Middle frontal gyrus (tissue), 1 donor: Measurements from ENCODE around the gene ZNF444.

Source experiments
- DNase-seq: peaks from one replicate; pipeline ENCODE4 v3.0.0-alpha.2; 2015; ENCODE audit warnings: low spot score; ENCODE audit errors: extremely low spot score

The ZNF444 gene

DNA sequence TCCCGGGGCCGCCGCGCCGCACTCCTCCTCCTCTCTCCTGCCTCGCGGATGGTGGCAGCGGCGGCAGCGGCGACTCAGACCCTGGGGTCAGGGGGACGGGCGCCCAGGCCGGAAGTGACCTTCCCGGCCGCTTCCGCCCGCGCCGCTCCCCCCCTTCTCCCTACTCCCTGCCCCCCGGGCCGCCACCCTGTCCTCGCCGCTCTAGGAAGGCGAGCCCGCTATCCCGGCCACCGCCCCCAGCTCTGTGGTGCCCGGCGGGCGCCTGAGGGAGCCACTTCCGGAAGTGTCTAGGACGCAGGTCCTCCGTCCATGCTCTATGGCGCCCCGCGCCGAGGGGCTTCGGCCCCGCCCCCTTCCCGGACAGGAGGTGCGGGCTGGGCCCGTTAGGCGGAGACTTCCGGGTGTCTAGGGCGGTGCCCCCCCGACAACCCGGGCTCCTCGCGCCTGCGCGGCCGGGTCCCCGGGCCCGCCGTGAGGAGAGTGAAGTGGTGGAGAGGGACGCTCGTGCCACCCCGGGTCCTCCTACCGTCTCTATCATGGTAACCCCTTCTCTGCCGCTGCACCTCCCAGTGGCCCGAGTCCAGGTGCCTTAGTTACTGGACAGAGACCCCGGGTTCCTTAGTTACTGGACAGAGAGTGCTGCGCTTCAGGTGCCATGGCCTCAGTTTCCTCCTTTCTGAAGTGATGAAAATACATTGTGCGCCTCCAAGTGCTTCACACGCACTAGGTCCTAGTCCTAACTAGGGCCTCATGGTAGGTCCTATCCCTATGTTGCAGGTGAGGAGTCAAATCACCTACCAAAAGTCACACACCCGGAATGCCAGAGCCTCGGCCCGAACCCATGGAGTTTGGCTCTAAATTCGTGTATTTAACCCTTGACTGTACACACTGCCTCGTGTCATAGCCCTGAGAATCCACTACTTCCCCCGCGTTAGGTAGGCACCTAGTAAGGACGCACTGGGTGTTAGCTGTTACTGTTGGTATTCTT is 19.6 kb upstream of the ZNF444 start, which contains the start of gene ZNF787:
Gene ZNF787 (minus strand): TSS at position 116 of the 988 bp plus-strand sequence. CDS start 18,078 bp downstream, outside the sequence.
- DNase-seq = peak; percentile 93

DNA sequence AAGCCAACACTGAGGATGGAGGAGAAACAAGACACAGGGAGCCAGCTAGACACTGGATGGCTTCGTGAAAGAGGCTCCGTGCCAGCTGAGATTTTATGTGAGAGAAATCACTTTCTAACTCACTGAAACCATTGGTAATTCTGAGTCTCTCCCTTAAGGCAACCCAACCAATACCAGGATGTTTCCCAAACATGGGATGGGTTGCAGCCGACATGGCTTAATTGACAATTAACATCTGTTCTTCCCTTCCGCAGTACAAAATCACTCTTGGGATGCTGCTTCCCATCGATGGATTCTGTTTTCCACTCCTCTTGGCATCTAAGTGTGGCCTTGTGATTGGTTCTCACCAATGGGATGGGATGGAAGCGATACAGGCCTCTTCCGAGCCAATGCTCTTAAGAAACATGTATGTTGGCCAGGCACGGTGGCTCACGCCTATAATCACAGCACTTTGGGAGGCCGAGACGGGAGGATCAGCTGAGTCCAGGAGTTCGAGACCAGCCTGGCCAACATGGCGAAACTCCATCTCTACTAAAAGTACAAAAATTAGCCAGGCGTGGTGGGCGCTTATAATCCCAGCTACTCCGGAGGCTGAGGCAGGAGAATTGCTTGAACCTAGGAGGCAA is 17.7 kb upstream of the ZNF444 start:
- no peak for DNase-seq

DNA sequence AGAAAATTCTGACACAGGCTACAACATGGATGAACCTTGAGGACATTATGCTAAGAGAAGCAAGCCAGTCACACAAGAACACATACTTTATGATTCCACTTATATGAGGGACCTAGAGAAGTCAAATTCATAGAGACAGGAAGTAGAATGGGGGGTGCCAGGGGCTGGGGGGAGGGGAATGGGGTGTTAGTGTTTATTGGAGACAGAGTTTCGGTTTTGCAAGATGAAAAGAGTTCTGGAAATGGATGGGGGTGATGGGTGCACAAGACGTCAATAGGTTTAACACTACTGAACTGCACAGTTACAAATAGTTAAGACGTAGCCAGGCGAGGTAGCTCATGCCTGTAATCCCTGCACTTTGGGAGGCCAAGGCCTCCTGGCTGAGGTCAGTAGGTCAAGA is 16.5 kb upstream of the ZNF444 start:
- DNase-seq = no peak

DNA sequence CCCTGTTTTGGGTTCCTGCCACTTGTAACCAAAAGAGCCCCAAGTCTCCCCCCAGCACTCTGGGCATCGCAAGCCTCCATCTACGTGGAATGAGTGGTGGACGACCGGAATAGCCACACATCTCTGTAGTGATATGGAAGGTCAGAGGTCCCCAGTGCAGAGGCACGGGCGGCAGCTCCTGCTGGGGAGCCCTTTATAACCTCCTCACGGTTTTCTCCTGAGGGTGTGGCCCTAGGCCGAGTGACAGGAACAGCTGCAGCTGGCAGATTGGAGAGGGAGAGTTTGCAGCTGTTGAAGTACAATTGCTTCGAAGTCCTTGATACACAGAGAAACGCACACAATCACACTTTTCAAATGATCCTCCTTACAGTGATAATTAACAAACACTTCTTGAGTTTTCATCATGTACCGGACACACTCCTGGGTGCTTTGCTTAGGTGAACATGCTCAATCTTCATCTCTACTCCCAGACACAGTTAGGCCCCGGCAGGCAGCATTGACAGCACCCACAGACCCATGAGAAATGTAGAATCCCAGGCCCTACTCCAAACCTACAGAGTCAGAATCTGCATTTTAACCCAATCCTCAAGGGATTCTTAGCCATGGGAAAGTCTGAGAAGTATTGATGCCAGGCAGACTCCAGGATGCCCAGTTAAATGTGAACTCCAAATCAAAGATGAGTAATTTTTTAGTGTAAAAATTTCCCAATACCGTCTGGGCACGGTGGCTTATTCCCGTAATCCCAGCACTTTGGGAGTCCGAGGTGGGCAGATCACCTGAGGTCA is 15.1 kb upstream of the ZNF444 start:
- no peak for DNase-seq

DNA sequence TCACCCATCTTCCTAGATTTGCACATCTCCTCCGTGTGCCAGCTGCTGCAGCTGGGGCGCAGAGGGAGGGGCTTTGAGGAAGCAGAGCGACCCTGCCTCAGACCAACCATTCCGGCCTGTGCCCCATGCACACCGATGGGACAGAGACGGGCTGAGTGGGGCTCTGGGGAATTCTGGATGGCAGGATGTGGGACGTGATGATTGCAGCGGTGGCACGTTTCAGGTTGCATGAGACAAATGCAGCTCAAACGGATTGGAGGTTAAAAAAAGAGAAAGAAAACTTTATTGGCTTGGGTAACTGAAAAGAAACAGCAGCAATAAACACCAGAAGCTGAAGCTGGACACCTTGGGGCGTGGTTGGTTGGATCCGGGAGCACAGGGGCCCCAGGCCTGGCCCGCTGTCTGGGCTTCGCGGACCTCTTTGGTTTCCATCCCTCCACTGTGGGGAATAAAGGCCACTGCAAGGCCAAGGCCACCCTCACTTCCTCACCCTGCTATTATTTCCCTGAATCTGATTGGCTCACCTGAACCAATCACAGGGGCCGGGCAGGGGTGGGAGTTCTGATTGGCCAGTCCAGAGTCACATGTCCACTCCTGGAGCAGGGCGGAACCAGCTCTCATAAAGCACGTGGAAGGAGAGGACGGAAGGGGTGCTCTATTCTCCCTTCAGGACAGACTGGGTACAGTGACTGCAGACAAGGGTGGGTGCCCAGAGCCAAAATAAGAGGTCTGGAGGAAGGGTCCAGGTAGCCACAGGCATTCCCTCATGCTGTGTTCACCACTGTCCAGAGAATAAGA is 13.9 kb upstream of the ZNF444 start:
- no peak for DNase-seq

- no peak for DNase-seq
Observed at GRCh38 chr19:56130006-56130405, 11.1 kb upstream of the ZNF444 start.

GRCh38 chr19:56131651-56132050 is 9.4 kb upstream of the ZNF444 start:
- no peak for DNase-seq

- no peak for DNase-seq
Observed at GRCh38 chr19:56132316-56132822, 8.7 kb upstream of the ZNF444 start.

DNA sequence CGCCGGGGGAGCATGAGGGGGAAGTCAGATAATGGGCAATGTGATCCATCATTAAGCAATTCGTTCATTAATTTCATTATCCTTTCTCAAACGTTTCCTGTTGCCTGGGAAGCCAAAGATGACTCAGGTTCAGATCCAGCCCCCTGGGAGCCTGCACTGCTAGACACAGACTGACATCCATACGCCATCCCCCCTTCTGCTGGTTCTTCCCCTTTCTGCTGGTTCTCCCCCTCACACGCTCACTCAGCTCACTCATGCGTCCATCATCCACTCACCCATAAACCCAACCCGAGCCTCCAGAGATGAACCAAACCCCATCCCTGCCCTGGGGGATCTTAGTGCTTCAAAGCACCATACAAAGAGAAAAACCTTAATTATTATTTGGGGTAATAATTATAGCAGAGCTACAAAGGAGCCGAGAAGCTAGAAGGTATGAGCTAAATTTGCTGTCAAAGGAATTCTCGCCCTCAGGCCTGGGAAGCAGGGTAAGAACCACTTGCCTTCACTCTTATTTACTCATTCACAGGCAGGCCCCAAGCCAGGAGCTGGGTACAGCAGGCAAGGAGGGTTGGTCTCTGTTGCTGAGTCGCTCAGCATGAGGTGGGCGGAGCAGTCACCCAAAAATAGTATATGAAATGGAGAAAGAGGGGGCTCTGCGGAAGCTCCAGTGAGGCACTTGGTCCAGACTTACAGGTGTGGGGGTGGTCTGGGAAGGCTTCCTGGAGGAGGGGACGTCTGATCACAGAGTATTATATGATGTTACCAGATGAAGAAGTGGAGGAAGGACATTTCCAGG is 7.0 kb upstream of the ZNF444 start:
- DNase-seq = no peak

DNA sequence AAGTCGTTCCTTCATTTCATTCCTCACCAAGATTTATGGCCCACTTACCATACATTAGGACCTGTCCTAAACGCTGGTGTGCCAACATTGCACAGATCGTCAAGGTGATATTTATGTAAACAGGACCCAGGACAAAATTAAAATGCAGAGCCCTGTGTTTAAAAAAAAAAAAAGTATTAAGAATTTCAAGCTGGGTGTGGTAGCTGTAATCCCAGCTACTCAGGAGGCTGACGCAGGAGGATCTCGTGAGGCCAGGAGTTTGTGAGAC is 6.5 kb upstream of the ZNF444 start:
- DNase-seq = no peak

DNA sequence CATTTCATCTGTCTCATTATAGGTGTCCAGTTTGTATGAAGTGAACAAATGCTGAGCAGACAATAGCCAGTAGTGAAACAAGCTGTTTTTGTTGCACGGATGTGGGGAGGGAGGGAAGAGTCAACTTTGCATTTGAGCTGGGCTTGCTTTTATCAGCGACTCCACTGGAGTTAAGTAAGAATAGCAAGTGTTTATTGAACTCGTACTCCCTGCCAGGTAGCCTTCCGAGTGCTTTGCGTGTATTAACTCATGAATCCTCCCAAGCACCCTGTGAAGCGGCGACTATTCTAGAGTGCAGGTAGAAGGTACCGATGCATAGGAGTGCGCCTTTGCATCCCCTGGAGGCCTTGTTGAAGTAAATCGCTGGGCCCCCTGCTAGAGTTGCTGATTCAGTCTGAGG is 4.7 kb upstream of the ZNF444 start:
- DNase-seq = no peak

GRCh38 chr19:56137405-56137804 is 3.7 kb upstream of the ZNF444 start:
- no peak for DNase-seq

GRCh38 chr19:56138069-56138468 is 3.0 kb upstream of the ZNF444 start:
- no peak for DNase-seq

DNA sequence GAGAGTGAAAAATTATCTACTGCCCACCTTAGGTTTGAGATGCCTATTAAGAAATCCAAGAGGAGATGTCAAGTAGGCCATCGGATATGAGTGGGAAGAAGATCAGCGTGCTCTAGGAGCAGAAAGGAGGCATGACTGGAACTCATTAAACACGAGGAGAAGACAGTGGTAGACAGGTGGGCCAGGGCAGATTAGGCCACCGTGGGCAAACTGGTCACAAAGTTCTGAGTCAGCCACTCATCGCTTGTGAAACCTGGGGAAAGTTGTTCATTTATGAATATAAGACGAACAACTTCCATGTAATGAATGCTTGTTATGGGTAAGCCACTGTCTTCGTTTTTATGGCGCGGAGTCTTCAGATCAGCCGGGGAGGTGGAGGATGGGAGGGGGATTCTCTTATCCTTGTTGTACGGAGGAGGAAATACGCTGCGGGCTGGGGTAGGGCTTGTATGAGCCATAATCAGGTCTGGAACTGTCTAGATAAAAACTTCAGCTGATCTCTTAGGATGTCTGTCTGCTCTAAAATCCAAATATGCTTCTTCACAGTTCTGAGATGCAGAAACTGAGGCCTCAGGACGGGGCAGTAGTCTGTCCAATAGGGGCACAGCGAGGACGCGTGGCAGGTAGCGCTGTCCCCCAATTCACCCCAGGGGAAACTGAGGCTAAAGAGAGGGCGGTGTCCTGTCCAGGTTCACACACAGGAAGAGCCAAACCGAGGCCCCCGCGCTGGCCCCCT is 1.1 kb upstream of the ZNF444 start:
- no peak for DNase-seq

DNA sequence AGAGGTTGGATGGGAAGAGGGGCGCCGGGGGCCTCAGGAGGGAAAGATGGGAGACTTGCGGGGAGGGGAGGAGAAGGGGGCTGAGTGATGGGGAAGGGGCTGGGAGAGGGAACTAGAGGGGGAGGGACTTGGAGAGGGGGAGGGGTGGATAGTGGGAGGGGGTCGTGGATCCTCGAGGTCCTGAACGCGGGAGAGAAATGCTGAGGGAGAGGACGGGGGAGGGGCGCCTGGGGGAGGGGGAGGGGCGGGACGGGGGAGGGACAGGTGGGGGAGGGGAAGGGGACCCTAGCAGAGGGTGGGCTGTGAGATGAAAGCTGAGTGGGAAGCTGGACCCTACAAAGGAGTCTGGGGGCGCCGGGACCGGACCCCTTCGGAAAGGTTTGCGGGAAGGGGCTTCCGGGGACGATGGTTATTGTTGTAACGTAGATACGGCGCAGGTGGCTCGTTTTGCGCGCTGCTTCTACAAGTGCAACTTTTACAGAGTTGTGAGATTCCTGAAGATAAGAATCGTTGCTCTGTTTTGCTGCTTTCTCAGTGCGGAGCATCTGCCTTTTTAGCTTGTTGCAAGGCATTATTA is 418 bp downstream of the ZNF444 start:
- DNase-seq = no peak

DNA sequence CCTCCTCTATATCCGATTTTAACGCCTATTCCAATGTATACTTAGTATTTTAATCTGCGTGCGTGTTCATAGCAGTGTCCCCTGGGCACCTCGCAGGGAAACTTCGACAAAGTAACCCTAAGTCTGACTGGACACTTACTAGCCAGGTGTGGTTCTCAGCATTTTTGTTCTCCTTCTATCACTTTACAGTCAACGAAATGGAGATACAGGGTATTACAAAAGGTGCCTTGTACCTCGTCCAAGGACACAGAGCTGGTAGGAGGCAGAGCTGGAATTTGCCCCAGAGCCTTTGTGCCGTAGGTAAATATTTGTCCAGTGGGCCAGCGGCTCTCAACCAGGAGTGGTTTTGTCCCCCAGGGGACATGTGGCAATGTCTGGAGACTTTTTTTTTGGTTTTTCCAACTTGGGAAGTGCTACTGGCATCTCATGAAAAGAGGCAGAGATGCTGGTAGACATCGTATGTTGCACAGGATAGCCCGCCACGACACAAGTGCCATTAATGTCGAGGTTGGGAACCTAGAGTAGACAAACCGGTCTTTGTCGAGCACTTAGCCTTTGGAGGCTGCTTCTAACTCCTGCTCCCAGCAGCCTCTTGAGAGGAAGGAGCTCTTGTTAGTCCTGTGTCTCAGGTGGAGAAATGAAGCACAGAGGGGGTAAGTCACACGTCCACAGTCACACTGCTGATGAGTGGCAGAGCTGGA is 1.1 kb downstream of the ZNF444 start:
- DNase-seq = no peak

DNA sequence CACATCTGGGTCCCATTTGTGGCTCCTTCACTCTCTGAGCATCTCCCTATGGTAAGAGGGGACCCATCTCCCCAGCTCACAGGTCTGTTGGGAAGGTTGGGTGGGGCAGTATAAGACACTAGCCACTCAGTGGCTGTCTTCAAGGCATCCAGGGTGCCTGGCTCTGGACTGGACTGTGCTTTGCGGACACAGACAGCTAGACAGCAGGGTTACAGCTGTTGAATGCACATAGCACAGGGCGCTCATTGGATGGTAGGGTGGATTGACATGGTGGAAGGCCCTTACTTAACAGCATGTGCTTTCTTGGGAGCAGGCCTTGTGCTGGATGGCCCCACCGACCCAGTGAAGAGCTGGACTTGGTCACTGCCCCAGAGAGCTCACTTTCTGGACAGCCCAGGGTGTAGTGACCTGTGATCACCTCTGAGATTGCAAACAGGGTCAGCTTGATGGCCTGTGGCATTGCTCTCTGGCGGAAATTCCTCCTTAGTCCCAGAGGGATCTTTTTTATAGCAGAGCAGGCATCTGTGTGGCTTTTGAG is 1.9 kb downstream of the ZNF444 start:
- DNase-seq = no peak

GRCh38 chr19:56144376-56144775 is 3.3 kb downstream of the ZNF444 start:
- no peak for DNase-seq
